Right cardiac atrium (tissue), 5 donors: ENCODE measurements around the gene CCDC116. TPM values are rescaled to one million over a fixed set of nuclear protein-coding genes. Genes with fewer than 3 reads are reported as not detected.
A peak's percentile ranks its signal among the peaks of the same experiment; 100 is the strongest.
"Not testable (repeated sequence)": the region's sequence is repeated elsewhere in the genome, so short reads cannot be mapped to it uniquely, and the experiment has no call there.

Source experiments
- ATAC-seq, 2 donors: fragments of 200-7000 bp; cut with Tn5 transposase; one replicate each; pipeline versions ENCODE4 v1.8.0 to v1.9.1; 2020; ENCODE audit warnings: moderate library complexity in 2 of 2, mild to moderate bottlenecking in 1 of 2
- DNase-seq, 3 donors: peaks; one replicate each; pipeline ENCODE4 v3.0.0-alpha.2; 2020
- H3K27ac ChIP-seq: one replicate; pipeline ENCODE4 v1.5.1; 2013; ENCODE audit warnings: mild to moderate bottlenecking, low read length, control low read depth, moderate library complexity
- H3K27me3 ChIP-seq: one replicate; pipeline ENCODE4 v1.6.1; 2013; ENCODE audit not compliant: control insufficient read depth, insufficient read depth
- H3K4me1 ChIP-seq: one replicate; pipeline ENCODE4 v1.6.1; 2013; ENCODE audit warnings: low read length; ENCODE audit not compliant: control insufficient read depth, insufficient read depth
- H3K4me3 ChIP-seq: one replicate; pipeline ENCODE4 v1.5.1; 2013; ENCODE audit warnings: low read length, control low read depth
- H3K9me3 ChIP-seq: one replicate; pipeline ENCODE4 v1.6.1; 2013; ENCODE audit warnings: low read length; ENCODE audit not compliant: control insufficient read depth
- WGBS: extraction: QIAGEN DNeasy Blood & Tissue Kit; methylation state at CpG from one replicate; pipeline ENCODE4 v1.1.7; 2013; 5-methylcytosine and 5-hydroxymethylcytosine counted together
- intact Hi-C, 4 donors: fragments of 100-400 bp; cut with DNase I; formaldehyde crosslinking; loops; one replicate each; pipeline versions ENCODE4 v1.11.0 to v1.14.0; 2022 to 2023
- polyA plus RNA-seq: library from polyadenylated mRNA; stranded (reverse); fragments of 200-250 nt; gene quantifications from one replicate; pipeline ENCODE4 v1.2.3, GENCODE V29; 2013
- total RNA-seq, 4 donors: library from RNA; stranded (reverse); fragmentation: NEBNext Ultra II Directional; extraction: Animal tissue kit (Norgen Biotek cat#: 25700); gene quantifications; one replicate each; pipeline ENCODE4 v1.2.1, GENCODE V29; 2021
- donor health status: healthy with polysubstance abuse.
- donor health status: DM: no; HTN: yes; CAD: no.
- donor health status: DM: no; HTN: no; CAD: no.
- donor health status: DM: no; HTN: yes; CAD: no; lungs with severe emphysema.
- donor health status: DM: yes; HTN: yes; CAD: no.

Gene CCDC116
- total and polyA plus RNA-seq, 5 donors, result 0.29 to 0.34 (median 0.34) TPM; not detected in 2

DNA sequence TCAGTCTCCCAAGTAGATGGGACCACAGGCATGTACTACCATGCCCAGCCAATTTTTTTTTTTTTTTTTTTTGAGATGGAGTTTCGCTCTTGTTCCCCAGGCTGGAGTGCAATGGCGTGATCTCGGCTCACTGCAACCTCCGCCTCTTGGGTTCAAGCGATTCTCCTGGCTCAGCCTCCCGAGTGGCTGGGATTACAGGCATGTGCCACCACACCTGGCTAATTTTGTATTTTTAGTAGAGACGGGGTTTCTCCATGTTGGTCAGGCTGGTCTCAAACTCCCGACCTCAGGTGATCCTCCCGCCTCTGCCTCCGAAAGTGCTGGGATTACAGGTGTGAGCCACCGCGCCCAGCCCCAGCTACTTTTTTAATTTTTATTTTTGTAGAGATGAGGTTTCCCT lies 46.3 kb downstream of the CCDC116 start:
- ATAC-seq, H3K27me3 ChIP-seq, H3K27ac ChIP-seq, H3K9me3 ChIP-seq, H3K4me1 ChIP-seq, intact Hi-C loops, H3K4me3 ChIP-seq: not testable (repeated sequence)
- 96% methylated on average over 12 of the region's 12 CpGs for WGBS
- DNase-seq, result peak in 1 of 3 donors; percentile 12

- intact Hi-C loops, result no loop called here
- H3K4me3 ChIP-seq, result no peak overlapping the region
- WGBS, result 78% methylated on average over 4 of the region's 4 CpGs
Measured at GRCh38 chr22:21679383-21679782, 46.8 kb downstream of the CCDC116 start.

GRCh38 chr22:21680830-21681565 lies 48.4 kb downstream of the CCDC116 start:
- Histone ChIP-seq H3K4me3 (no peak overlapping the region), H3K9me3 (no peaks in the 10 kb centered on the region), H3K4me1 (no peaks in the 10 kb centered on the region), H3K27ac (no peak overlapping the region), H3K27me3 (no peaks in the 10 kb centered on the region)
- intact Hi-C loops, result no loop called here
- 92% methylated on average over 21 of the region's 21 CpGs for WGBS
- peak in 1 of 3 donors; percentile 2 for DNase-seq
- peak in 1 of 2 donors; percentile 19 for ATAC-seq

More at GRCh38 chr22:21679383-21679782, 46.8 kb downstream of the CCDC116 start:
- Histone ChIP-seq H3K27ac (no peak overlapping the region), H3K9me3 (no peaks in the 10 kb centered on the region), H3K4me1 (no peaks in the 10 kb centered on the region), H3K27me3 (no peaks in the 10 kb centered on the region)
- DNase-seq (no peak), ATAC-seq (no peak)

- DNase-seq (peak in 1 of 3 donors; percentile 46), ATAC-seq (no peak)
- Histone ChIP-seq H3K4me3 (no peak overlapping the region), H3K27ac (no peak overlapping the region), H3K27me3 (no peaks in the 10 kb centered on the region), H3K4me1 (no peaks in the 10 kb centered on the region), H3K9me3 (no peaks in the 10 kb centered on the region)
- intact Hi-C loops, result no loop called here
- 86% methylated on average over 24 of the region's 24 CpGs for WGBS
Measured at GRCh38 chr22:21681566-21682370, 49.2 kb downstream of the CCDC116 start.

GRCh38 chr22:21682385-21683175 lies 50.0 kb downstream of the CCDC116 start:
- ATAC-seq (no peak), DNase-seq (peak in 1 of 3 donors; percentile 49)
- Histone ChIP-seq H3K4me1 (no peaks in the 10 kb centered on the region), H3K27me3 (no peaks in the 10 kb centered on the region), H3K27ac (no peak overlapping the region), H3K9me3 (no peaks in the 10 kb centered on the region), H3K4me3 (no peak overlapping the region)
- WGBS, result 92% methylated on average over 20 of the region's 20 CpGs
- intact Hi-C loops, result no loop called here

DNA sequence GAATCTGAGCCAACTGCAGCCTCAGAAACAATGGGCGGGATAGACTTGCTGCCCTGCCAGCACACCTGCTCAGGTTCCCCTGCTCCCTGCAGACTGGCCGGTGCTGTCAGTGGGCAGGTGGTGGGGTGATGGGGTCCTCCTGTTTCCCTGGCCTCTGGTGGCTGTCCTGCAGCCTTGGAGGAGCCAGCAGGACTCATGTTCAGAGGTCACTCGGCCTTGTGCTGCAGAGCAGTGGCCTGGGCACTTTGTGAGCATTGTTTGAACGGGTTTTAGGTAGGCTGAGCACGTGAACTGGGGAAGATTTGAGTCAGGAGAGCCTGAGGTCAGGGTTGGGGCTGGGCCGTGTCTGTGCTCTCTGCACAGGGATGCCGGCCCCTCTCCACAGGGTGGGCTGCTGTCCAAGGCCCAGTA lies 50.8 kb downstream of the CCDC116 start:
- DNase-seq, result peak in 1 of 3 donors; percentile 23
- H3K27me3 ChIP-seq, result no peaks in the 10 kb centered on the region
- 95% methylated on average over 7 of the region's 7 CpGs for WGBS
- H3K4me1 ChIP-seq, result no peaks in the 10 kb centered on the region
- no peak for ATAC-seq
- intact Hi-C loops, result no loop called here
- no peaks in the 10 kb centered on the region for H3K9me3 ChIP-seq
- no peak overlapping the region for H3K27ac ChIP-seq
- no peak overlapping the region for H3K4me3 ChIP-seq

DNA sequence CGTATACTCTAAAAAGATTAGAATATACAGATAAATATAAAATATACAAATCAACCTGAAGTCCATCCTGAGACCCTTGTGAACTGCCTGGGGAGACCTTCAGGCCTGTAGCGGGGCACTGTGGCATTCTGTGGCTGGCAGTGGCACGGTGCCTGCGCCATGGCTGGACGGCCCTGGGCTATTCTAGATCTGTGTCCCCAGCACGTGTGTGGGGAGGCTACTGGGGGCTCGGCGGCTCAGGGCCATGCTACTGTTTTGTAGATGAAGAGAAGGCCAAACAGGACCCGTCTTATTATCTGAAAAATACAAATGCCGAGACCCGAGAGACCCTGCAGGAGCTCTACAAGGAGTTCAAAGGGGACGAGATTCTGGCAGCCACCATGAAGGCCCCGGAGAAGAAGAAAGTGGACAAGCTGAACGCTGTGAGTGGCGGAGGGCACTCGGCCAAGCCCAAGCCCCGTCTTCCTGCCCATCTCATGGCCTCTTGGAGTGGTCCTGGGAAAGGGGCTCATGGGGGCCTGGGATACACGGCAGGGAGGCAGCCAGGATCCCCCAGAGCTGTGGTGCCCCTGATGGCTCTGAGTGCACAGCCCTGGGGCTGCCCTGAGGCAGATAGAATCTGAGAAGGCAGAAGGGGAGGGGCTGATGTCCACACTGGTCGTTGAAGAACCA lies 52.1 kb downstream of the CCDC116 start:
- H3K27me3 ChIP-seq, result no peaks in the 10 kb centered on the region
- ATAC-seq (no peak), DNase-seq (peak in 1 of 3 donors; percentile 19)
- WGBS, result 91% methylated on average over 19 of the region's 19 CpGs
- H3K9me3 ChIP-seq, result no peaks in the 10 kb centered on the region
- H3K4me1 ChIP-seq, result no peaks in the 10 kb centered on the region
- H3K4me3 ChIP-seq, result no peak overlapping the region
- H3K27ac ChIP-seq, result no peak overlapping the region
- intact Hi-C loops, result no loop called here

- Histone ChIP-seq H3K4me1 (no peaks in the 10 kb centered on the region), H3K27ac (no peak overlapping the region), H3K4me3 (no peak overlapping the region), H3K9me3 (no peaks in the 10 kb centered on the region), H3K27me3 (no peaks in the 10 kb centered on the region)
- 82% methylated on average over 8 of the region's 8 CpGs for WGBS
- no peak for ATAC-seq
- no peak for DNase-seq
- intact Hi-C loops, result no loop called here
Measured at GRCh38 chr22:21685164-21685513, 52.6 kb downstream of the CCDC116 start.

GRCh38 chr22:21686193-21686608 lies 53.6 kb downstream of the CCDC116 start:
- Histone ChIP-seq H3K4me1 (no peaks in the 10 kb centered on the region), H3K9me3 (no peaks in the 10 kb centered on the region), H3K27ac (no peak overlapping the region), H3K4me3 (no peak overlapping the region), H3K27me3 (no peaks in the 10 kb centered on the region)
- intact Hi-C loops, result no loop called here
- WGBS, result 94% methylated on average over 8 of the region's 8 CpGs
- DNase-seq (no peak), ATAC-seq (no peak)
